GM10248 (cell line): ENCODE data around the gene CRADD.

ENCODE experiments used
- CTCF ChIA-PET: fragments of 300-600 bp; sonication (Branson Sonifier 250); formaldehyde crosslinking; extraction: SDS; loops from one replicate; lab custom pipeline; 2021; ENCODE audit warnings: antibody characterized with exemption; lab: Yijun Ruan, JAX
- POLR2A ChIA-PET: fragments of 350-650 bp; sonication (Branson Sonifier 250); formaldehyde crosslinking; extraction: SDS; loops from one replicate; lab custom pipeline; 2020; ENCODE audit warnings: antibody characterized with exemption; lab: Yijun Ruan, JAX
- DNase-seq: peaks from one replicate; pipeline ENCODE4 v3.0.0; 2012; ENCODE audit errors: extremely low spot score
- TF ChIP-seq, protein P1 (sequence below): IDR thresholded peaks from 2 replicates; pipeline ENCODE4 v1.5.1; 2012; ENCODE audit warnings: mild to moderate bottlenecking, low read depth; ENCODE audit errors: extremely low read depth, missing control alignments, control extremely low read depth

CRADD gene

DNA sequence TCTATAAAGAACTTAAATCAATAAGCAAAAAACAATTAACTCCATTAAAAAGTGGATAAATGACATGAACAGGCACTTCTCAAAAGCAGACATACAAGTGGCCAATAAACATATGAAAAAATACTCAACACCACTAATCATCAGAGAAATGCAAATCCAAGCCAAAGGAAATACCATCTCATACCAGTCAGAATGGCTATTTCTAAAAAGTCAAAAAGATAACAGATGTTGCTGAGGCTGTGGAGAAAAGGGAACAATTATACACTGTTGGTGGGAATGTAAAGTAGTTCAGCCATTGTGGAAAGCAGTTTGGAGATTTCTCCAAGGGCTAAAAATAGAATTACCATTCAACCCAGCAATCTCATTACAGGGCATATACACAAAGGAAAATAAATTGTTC is 236.7 kb downstream of the CRADD start:
- ChIA-PET POLR2A (no interaction called here), CTCF (no interaction called here)
- TF ChIP-seq, protein P1, sequence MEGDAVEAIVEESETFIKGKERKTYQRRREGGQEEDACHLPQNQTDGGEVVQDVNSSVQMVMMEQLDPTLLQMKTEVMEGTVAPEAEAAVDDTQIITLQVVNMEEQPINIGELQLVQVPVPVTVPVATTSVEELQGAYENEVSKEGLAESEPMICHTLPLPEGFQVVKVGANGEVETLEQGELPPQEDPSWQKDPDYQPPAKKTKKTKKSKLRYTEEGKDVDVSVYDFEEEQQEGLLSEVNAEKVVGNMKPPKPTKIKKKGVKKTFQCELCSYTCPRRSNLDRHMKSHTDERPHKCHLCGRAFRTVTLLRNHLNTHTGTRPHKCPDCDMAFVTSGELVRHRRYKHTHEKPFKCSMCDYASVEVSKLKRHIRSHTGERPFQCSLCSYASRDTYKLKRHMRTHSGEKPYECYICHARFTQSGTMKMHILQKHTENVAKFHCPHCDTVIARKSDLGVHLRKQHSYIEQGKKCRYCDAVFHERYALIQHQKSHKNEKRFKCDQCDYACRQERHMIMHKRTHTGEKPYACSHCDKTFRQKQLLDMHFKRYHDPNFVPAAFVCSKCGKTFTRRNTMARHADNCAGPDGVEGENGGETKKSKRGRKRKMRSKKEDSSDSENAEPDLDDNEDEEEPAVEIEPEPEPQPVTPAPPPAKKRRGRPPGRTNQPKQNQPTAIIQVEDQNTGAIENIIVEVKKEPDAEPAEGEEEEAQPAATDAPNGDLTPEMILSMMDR: no peak
- DNase-seq: no peak

DNA sequence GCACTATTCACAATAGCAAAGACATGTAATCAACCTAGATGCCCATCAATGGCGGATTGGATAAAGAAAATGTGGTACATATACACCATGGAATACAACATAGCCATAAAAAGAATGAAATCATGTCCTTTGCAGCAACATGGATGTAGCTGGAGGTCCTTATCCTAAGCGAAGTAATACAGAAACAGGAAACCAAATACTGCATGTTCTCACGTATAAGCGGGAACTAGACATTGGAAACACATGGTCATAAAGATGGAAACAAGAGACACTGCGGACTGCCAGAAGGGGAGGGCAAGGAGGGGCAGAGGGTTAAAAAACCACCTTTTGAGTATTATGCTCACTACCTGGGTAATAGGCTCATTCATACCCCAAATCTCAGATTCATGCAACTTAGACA is 237.1 kb downstream of the CRADD start:
- no peak for DNase-seq
- CTCF ChIA-PET: no interaction called here
- TF ChIP-seq, protein P1: no peak
- POLR2A ChIA-PET: no interaction called here

DNA sequence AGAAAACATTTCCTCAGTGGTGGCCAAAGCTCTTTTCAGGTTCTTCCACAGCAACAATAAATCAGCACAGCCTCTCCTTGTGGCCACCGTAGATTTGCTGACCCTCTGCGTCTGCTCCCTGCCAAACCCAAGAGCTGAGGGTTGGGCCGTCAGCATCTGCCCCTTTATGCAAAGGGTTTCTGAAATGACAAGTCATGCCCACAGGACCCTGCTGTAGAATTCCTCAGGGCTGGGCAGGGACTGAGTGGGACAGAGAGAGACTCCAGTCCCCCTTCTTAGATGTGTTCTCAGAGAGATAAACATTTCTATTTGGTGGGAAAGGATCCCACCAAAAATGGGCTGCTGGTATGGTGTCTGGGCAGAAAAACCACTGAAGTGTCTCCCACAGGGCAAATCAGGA is 238.2 kb downstream of the CRADD start:
- no peak for DNase-seq
- POLR2A ChIA-PET: no interaction called here
- TF ChIP-seq, protein P1: no peak
- CTCF ChIA-PET: no interaction called here

DNA sequence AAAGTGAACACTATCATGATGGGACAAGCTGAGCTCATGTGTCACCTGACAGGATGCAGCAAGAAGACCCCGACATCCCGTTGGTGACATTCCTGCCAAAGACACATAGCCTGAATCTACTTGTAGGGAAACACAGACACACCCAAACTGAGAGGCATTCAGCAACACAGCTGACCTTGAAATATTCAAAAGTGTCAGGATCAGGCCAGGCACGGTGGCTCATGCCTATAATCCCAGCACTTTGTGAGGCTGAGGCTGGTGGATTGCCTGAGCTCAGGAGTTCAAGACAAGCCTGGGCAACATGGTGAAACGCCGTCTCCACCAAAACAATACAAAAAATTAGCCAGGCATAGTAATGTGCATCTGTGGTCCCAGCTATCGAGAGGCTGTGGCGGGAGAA is 239.2 kb downstream of the CRADD start:
- no peak for DNase-seq
- ChIA-PET CTCF (no interaction called here), POLR2A (no interaction called here)
- TF ChIP-seq, protein P1: no peak

DNA sequence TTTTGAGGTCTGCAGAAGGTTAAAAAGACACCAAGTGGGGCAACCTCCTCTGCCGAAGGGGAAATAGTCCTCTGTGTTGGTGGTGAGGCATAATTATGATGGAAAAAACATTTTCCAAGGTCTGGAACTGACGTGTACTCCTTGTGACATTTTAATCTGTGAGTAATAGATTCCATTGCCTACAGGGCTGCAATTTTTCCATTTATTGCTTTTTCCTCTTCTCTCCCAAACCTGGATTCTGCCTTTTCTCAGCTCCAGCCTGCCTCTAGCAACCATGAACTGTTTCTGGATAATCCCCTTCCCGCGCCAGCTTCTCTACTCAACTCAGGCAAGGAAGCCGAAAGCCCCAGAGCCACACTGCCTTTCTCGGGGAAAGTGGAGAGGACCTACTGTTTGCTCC is 241.1 kb downstream of the CRADD start:
- DNase-seq: no peak
- TF ChIP-seq, protein P1: no peak
- POLR2A ChIA-PET: no interaction called here
- CTCF ChIA-PET: no interaction called here

DNA sequence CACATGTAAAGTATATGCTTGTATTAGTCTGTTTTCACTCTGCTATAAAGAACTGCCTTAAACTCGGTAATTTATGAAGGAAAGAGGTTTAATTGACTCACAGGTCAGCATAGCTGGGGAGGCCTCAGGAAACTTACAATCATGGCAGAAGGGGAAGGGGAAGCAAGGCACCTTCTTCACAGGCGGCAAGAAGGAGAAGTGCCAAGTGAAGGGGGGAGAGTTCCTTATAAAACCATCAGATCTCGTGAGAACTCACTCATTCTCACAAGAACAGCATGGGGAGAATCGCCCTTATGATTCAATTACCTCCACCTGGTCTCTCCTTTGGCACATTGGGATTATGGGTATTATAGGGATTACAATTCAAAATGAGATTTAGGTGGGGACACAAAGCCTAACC is 241.7 kb downstream of the CRADD start:
- ChIA-PET CTCF (no interaction called here), POLR2A (no interaction called here)
- no peak for DNase-seq

More for the DNA sequence above, 241.7 kb downstream of the CRADD start:
- TF ChIP-seq, protein P1: no peak
